Superior temporal gyrus (tissue), 1 donor: ENCODE data around the gene CDK14.
"Not testable (repeated sequence)": the region's sequence is repeated elsewhere in the genome, so short reads cannot be mapped to it uniquely, and the experiment has no call there.

ENCODE experiments used
- DNase-seq: peaks from one replicate; pipeline ENCODE4 v3.0.0-alpha.2; 2016; ENCODE audit errors: extremely low spot score

CDK14 gene

DNA sequence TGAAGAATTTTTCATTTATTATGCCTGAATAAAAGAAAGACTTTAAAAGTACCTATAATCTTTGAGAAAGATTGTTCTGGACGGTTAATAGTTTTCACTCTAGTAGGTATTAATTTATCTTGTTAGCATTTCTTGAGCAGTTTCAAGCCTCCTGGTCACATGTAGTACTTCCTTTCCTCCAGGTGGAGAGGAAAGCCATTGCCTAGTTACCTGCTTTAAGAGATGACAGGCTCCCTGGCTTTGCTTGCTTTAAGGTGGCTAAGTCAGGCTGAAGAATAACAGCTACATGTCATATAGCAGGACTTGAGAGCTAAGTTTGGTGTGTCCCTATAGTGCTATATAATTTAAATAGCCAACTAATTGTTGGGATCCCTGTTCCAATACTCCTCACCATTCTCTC, 160.2 kb downstream of the CDK14 start:
- DNase-seq = no peak

DNA sequence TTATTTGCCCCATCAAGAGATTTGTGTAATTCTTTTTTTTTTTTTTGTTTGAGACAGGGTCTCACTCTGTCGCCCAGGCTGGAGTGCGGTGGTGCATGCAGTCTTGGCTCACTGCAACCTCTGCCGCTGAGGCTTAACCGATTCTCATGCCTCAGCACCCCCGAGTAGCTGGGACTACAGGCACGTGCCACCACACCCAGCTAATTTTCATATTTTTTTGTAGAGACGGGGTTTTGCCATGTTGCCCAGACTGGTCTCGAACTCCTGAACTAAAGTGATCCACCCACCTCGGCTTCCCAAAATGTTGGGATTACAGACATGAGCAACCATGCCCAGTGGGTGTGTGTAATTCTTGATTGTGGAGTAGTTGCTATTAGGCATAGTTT, 161.4 kb downstream of the CDK14 start:
- DNase-seq = not testable (repeated sequence)

DNA sequence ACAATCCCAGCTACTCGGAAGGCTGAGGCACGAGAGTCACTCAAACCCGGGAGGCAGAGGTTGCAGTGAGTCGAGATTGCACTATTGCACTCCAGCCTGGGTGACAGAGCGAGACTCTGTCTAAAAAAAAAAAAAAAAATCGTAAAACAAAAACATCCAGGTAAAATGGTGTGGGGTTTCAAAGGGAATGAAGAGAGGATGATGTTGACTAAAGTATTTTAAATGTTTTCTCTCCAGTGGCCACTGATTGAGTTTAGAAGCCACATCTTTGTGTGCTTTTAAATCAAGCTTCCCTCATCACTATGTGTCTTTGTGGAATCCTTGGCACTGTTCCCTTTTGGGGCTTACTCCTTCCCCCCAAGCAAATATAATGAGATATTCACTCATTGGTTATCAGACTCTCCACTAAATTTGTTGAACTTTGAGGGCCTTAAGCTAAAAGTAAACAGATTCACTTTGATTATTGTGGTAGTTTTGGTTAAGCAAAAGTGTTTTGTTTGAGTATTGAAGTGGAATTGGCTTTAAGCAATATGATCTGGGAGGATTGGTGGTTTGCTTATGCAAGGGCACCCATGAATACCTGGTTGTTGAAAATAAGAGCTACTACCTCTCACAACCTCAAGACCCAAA, 162.9 kb downstream of the CDK14 start:
- no peak for DNase-seq

DNA sequence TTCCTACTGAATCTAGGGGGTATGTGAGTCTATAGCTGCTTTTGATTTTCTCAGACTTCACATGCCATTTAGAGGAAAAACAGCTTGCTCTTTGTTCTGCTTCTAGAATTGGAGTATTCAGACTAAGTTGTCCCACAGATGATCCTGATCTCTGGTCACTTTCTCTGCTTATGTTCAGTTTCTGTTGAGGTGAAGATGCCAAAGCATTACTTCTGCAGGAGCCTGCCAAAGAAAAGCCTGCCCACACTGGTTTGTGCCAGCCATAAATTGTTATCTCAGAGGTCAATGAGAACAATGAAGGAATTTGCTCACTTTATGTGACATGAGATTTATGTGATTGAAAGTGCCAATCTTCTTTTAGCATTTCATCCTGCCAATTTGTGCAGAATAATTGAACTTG, 163.6 kb downstream of the CDK14 start:
- DNase-seq = no peak

DNA sequence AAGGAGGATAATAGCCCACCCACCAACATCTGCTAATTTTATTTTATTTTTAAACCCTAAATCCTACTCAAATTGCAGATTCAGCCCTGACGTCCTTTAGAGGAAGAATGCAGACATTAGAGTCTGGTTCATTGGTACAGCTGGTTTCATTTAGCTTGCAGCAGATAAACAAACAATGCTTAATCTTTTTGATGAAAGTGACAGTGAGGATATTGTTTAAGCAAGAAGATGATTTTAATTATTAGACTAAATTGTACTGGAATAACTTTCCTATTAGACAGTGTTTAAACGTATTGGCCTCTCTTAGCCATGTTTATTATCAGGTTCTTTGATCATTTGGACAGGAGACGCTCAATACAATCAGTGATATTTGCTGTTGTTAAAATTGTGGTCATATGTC, 164.8 kb downstream of the CDK14 start:
- no peak for DNase-seq

DNA sequence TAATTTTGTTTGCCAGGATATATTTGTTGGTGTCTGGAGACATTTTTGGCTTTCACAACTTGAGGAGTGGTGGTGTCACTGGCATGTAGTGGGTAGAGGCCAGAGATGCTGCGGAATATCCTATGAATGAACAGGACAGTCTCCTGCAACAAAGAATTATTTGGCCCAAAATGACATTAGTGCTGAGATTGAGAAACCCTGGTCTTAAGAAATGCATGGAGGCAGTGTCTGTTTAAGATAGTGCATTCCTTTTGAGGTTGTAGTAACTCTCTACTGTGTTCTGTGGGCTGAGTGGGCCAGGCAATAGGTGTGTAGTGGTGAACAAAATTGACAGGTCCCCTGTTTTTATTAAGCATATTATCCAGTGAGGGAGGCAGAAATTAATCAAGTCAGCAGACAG, 165.5 kb downstream of the CDK14 start:
- DNase-seq = no peak

DNA sequence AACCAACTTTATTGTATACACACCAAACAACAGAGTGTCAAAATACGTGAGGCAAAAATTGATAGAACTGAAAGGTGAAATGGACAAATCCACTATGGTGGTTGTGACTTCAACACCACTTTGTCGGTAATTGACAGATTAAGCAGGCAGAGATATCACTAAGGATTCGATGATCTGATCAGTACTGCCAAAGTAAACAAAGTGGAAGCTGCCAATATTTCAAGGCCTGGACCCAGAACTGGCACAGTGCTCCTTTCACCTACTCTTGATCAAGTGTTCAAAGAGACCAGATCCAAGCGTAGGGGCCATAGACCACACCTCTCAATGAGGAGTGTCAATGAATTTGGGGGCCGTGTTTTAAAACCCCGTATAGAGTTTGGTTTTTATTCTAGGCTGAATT, 167.0 kb downstream of the CDK14 start:
- DNase-seq = no peak

DNA sequence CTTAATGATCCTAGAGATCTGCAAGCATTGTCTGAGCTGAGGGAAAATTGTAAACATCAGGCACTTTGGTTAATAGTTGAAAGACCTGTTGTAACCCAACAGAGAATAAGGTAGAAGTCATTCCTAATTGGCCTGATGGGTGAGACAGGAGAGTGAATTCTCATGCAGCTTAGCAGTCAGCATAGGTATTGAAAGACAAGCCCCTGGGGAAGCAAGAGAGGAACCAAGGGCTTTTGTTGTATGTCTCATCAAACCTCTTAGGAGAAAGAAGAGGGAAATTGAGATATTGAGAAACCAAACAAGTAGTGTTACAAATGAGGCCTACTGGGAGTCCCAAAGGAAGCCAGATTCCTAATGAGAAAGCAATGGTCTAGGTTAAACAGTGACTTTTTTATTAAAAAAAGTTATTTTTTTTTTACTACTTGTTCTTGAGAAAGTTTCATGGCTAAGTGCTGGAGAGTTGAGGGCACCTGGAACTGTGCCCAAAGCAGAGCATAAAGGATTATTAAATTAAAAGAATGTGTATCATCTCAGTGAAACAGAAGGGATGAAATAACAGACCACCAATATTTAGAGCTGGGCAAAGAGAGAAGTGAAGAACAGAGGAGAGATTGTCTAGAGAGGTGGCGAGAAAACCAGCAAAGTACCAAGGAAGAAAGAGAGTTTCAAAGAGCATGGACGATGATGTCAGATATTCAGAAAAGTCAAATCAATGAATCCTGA, 168.9 kb downstream of the CDK14 start:
- DNase-seq = no peak

DNA sequence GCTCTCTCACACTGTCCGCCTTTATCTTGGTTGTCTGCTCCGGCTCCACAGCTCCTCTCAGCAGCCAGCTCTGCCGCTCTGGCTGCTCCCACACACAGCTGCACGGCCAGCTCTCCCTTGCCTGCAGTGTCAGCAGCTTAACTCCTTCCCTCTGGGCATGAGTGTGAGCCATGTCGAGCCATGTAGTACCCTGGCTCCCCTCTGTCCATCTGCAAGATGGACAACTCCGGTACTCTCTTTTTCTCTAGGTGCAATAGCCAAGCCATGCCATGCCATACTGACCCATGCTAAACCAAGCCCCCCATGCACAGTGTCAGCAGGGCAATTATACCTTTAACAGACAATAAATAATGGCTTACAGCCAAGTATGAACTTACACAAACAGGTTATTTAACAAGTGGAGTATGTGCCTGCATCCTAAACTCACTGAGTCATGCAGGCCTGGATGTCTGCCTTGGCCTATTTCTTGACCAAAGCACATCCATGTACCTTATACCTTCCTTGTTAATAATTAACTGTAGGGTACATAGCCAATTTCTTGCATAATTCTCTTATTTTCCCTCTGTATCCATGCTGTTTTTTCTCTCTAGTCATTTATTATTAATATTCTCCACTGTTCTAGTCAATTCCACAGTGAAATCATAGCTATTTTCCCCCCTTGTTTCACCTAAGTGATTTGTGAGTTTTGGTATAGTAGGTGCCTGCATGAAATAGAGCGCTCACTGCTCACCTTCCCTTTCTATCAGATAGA, 170.9 kb downstream of the CDK14 start:
- no peak for DNase-seq

DNA sequence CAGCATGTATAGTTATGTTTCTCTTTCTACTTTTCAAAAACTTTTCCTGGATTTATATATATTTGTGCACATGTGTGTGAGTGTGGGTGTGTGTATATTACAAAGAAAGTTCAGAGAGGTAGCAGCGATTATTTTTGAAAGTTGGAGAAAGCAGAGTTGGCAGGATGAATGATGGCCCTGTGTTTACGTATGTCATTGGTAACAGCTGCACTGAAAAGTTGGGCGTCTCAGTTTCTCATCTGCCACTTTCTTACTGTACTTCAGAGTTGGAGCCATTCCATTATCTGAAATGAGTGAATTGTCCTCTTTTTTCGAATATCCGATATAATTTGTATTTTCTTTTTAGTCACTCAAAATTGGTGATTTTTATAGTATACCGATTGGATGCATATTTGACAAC, 172.2 kb downstream of the CDK14 start:
- no peak for DNase-seq

DNA sequence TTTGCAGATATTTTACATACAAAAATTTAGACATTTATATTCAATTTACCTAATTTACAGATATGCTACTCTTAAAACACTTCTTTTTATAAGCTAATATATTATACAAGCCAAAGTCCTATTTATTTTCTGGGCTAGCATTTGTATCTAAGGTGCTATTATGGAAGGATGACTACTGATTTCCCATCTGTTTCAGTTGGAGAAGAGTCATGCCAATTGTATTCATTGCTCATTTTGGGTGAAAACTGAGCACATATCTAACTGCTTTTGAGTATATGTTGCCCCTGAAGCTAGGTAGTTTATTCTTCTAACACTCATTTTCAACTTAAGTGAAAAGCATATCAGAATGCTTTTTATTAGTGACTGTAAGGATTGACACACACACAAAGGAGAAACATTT, 172.9 kb downstream of the CDK14 start:
- no peak for DNase-seq

DNA sequence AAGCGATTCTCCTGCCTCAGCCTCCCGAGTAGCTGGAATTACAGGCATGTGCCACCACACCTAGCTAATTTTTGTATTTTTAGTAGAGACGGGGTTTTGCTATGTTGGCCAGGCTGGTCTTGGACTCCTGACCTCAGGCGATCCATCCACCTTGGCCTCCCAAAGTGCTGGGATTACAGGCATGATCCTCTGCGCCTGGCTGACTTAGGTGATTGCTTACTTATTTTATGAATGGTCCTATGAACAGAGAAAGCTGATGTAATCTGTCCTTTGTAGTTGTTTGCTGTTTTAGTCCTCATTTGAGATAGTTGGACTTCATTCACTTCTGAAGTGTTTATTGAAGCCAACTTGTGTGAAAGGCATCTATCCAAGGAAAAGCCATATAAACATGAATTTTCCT, 173.4 kb downstream of the CDK14 start:
- not testable (repeated sequence) for DNase-seq

DNA sequence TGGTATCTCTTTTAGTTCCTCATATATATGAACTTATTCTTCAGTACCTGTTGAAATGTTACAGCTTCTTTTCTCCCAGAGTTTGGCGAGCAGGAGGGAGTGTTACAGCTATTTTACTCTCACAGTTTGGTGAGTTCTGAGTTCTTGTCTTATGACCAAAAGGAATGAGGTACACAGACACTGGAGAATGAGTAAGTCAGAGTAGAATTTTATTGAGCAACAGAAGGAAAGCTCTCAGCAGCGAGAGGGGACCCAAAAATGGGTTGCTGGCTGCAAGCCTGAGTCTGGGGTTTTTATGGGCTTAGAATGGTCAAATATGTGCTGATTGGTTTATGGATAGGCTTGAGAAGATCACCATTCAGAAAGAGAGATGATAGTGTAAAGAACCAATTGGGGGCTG, 175.2 kb downstream of the CDK14 start:
- DNase-seq = no peak

DNA sequence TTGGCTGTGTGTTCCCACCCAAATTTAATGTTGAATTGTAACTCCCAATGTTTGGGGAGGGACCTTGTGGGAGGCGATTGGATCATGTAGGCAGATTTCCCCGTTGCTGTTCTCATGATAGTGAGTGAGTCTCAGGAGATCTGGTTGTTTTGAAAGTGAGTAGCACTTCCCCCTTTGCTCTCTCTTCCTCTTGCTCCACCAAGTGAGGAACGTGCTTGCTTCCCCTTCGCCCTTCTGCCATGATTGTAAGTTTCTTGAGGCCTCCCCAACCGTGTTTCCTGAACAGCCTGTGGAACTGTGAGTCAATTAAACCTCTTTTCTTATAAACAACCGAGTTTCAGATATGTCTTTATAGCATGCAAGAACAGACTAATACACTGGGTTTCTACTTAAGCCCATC, 176.3 kb downstream of the CDK14 start:
- no peak for DNase-seq

DNA sequence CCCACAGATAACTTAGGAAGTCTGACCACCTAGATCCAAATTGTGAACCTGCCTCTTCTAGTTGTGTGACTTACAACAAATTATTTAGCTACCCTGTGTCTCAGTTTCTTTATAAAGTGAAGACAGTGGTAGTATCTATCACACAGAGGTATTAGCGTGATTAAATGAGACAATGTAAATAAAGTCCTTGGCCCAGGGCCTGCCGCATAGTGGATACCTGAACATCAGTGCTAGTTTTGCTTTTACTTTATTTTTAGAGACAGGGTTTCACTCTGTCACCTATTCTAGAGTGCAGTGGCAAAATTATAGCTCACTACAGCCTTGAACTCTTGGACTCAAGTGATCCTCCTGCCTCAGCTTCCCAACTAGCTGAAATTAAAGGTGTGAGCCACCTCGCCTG, 177.1 kb downstream of the CDK14 start:
- no peak for DNase-seq

DNA sequence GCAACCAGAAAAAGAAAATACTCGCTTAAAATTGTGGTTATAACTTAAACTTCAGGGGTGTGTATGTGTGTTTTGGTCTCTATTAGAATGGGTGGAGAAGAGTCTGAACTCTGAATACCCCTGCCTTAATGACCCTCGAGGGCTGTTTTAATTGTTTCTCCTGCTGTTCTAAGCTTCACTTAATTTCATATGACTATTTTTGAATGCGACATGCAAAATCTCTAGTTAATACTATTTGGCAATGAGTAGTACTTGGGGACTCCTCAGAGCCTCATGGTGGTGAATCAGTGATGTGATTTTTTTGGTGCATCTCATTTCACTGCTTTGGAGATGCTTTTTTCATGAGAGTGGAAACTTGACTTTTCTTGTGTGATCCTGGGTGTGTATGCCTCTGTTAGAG, 178.6 kb downstream of the CDK14 start:
- no peak for DNase-seq

DNA sequence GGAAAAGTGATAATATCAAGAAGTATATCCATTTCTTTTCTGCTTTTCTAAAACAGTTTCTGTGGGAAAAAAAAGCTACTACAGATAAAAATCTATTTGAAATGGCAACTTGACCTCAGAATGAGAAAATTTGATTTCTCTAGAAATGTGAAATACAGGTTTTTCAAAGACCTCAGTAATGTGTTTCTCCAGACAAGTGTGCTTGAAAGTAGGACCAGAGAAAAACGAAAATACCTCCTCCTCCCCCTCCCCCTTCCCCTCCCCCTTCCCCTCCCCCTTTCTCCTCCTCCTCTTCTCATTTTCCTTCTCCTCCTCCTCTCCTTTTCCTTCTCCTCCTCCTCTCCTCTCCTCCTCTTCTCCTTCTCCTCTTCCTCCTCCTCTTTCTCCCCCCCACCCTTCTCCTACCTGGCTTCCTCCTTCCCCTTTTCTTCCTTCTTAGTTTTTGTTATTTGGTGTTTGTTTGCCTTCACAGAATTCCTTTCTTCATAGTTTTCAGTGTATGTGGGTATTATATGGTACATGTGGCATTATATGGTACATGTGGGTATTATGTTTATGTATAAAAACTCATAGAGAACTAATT, 179.4 kb downstream of the CDK14 start:
- no peak for DNase-seq

DNA sequence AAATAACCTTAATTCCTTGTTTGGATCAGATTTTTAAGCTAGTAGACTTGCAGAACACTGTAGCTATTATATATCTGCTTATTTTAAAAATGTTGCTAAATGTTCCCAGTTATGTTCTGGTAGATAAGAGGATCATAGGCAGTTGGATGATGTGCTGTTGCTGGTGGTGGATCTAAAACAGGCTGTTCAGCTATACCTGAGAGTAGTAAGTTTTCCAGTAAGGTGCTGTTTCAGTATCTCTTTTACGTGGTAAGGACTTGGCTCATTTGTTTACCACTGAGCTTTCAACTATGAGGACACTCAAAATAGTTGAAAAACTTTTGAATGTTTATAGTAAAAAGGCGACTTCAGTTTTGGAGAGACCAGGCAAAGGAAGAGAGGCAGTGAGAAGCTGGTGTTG, 180.9 kb downstream of the CDK14 start:
- no peak for DNase-seq

DNA sequence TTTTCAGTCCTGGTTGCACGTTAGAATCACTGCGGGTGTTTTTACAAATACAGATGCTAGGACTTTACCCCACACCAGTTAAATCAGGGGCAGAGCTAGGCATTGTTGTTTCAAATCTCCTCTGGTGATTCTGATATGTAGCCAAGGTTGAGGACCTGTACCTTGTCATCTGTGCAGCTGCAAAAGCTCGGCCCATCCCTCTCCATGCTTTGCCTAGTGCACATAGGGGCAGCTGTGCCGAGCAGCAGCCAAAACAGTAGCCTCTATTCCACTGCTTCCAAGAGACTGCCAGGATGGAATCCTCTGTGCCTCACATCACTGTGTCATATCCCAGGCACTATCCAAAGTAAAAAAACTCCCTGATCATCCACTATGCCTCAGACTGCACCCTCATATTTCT, 181.3 kb downstream of the CDK14 start:
- no peak for DNase-seq

DNA sequence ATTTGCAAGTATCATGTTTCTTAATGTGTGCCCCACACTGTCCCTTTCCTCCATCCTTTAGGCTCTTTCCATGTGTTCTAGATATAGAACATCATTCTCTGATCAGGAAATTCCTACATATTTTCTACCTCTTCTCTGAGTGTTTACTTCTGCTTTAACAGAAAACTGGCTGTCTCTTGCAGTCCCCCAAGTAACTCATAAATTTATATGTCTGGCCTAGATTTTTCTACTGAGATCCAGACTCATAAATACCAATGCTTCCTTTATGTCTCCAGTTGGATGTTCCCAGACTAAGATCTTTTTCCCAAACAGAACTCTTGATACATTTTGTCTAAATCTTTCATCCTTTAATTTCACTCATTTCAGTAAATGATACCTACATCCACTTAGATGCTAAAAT, 181.8 kb downstream of the CDK14 start:
- DNase-seq = no peak

DNA sequence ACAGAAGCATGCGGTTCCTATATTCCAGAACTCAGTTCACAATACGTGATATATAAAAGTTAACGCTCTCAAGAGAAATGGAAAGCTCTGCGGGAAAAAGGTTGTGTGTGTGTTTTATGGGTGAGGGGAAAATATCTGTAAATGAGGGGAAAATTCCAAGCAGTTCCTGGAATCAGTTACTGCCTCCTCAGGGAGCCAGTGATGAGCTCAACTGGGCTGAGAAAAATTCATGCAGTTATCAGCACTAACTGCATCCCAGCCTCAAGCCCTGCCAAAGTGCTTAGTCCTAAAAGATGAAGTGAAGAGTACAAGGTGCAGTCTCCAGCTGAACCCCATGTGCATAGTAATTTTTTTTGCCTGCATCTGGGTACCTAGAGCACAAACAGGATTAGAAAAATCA, 191.9 kb downstream of the CDK14 start:
- DNase-seq = no peak

DNA sequence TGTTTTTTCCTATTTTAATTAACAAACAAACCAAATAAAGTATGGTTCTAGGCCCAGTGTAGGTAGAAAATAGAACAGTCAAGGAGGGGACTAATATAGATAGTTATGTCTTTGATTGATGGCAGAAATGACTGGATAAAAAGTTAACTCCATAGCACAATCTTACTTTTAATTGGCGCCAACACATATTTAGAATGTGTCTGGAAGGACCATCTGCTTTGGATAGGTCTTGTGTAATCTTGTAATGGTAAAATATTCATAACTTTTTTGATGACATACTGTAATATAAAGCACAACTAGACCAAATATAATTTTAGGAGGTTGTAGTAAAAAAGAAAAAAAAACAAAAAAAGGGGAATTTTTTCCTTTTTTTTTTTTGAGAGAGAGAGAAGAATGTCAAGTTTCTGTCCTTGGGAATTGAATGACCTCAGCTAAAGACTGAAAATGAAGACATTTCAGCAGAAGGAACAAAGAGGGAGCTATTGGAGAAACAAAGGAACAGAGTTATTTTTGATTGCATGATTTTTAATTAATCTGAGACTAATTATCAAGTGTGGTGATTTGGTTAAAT, 193.7 kb downstream of the CDK14 start:
- no peak for DNase-seq
